GM23248 (cell line): ENCODE measurements around the gene RWDD3.

Experiments used
- EZH2 ChIP-seq: fragments of 200-600 bp; sonication (generic); IDR thresholded peaks from 2 replicates; pipeline ENCODE4 v1.6.1; 2018; ENCODE audit warnings: antibody characterized with exemption, mild to moderate bottlenecking; ENCODE audit not compliant: insufficient read depth, poor library complexity, severe bottlenecking
- EZH2phosphoT487 ChIP-seq: fragments of 200-600 bp; sonication (generic); IDR thresholded peaks from 2 replicates; pipeline ENCODE4 v1.6.1; 2018; ENCODE audit warnings: antibody characterized with exemption, moderate library complexity, mild to moderate bottlenecking, low read depth; ENCODE audit not compliant: insufficient read depth

- no peak for TF ChIP-seq EZH2
- no peak for TF ChIP-seq EZH2phosphoT487
Measured at GRCh38 chr1:95254959-95255358, 20.9 kb downstream of the RWDD3 start.
